ENCODE results near the gene PRR3. TPM values are rescaled to one million over a fixed set of nuclear protein-coding genes. Genes with fewer than 3 reads are reported as not detected.

Gene PRR3
- total and polyA plus RNA-seq, 2 of the 13 experiments (the other 11 are each of a cell fraction or from before 2014, with no cell fraction given): 14.6 to 21.2 TPM

GRCh38 chr6:30530014-30530413 lies 27.1 kb upstream of the PRR3 start (continued):
- TF ChIP-seq, protein P1, sequence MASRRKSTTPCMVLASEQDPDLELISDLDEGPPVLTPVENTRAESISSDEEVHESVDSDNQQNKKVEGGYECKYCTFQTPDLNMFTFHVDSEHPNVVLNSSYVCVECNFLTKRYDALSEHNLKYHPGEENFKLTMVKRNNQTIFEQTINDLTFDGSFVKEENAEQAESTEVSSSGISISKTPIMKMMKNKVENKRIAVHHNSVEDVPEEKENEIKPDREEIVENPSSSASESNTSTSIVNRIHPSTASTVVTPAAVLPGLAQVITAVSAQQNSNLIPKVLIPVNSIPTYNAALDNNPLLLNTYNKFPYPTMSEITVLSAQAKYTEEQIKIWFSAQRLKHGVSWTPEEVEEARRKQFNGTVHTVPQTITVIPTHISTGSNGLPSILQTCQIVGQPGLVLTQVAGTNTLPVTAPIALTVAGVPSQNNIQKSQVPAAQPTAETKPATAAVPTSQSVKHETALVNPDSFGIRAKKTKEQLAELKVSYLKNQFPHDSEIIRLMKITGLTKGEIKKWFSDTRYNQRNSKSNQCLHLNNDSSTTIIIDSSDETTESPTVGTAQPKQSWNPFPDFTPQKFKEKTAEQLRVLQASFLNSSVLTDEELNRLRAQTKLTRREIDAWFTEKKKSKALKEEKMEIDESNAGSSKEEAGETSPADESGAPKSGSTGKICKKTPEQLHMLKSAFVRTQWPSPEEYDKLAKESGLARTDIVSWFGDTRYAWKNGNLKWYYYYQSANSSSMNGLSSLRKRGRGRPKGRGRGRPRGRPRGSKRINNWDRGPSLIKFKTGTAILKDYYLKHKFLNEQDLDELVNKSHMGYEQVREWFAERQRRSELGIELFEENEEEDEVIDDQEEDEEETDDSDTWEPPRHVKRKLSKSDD (CRISPR knock-in tag; IDR thresholded peaks at IDR 0.05; ENCODE audit: low read depth): no peak
- TF ChIP-seq AKNA (CRISPR knock-in tag; IDR thresholded peaks at IDR 0.05; ENCODE audit: borderline replicate concordance) (no peak), KDM4B (CRISPR knock-in tag; IDR thresholded peaks at IDR 0.05) (no peak)
- TF ChIP-seq, protein P2, sequence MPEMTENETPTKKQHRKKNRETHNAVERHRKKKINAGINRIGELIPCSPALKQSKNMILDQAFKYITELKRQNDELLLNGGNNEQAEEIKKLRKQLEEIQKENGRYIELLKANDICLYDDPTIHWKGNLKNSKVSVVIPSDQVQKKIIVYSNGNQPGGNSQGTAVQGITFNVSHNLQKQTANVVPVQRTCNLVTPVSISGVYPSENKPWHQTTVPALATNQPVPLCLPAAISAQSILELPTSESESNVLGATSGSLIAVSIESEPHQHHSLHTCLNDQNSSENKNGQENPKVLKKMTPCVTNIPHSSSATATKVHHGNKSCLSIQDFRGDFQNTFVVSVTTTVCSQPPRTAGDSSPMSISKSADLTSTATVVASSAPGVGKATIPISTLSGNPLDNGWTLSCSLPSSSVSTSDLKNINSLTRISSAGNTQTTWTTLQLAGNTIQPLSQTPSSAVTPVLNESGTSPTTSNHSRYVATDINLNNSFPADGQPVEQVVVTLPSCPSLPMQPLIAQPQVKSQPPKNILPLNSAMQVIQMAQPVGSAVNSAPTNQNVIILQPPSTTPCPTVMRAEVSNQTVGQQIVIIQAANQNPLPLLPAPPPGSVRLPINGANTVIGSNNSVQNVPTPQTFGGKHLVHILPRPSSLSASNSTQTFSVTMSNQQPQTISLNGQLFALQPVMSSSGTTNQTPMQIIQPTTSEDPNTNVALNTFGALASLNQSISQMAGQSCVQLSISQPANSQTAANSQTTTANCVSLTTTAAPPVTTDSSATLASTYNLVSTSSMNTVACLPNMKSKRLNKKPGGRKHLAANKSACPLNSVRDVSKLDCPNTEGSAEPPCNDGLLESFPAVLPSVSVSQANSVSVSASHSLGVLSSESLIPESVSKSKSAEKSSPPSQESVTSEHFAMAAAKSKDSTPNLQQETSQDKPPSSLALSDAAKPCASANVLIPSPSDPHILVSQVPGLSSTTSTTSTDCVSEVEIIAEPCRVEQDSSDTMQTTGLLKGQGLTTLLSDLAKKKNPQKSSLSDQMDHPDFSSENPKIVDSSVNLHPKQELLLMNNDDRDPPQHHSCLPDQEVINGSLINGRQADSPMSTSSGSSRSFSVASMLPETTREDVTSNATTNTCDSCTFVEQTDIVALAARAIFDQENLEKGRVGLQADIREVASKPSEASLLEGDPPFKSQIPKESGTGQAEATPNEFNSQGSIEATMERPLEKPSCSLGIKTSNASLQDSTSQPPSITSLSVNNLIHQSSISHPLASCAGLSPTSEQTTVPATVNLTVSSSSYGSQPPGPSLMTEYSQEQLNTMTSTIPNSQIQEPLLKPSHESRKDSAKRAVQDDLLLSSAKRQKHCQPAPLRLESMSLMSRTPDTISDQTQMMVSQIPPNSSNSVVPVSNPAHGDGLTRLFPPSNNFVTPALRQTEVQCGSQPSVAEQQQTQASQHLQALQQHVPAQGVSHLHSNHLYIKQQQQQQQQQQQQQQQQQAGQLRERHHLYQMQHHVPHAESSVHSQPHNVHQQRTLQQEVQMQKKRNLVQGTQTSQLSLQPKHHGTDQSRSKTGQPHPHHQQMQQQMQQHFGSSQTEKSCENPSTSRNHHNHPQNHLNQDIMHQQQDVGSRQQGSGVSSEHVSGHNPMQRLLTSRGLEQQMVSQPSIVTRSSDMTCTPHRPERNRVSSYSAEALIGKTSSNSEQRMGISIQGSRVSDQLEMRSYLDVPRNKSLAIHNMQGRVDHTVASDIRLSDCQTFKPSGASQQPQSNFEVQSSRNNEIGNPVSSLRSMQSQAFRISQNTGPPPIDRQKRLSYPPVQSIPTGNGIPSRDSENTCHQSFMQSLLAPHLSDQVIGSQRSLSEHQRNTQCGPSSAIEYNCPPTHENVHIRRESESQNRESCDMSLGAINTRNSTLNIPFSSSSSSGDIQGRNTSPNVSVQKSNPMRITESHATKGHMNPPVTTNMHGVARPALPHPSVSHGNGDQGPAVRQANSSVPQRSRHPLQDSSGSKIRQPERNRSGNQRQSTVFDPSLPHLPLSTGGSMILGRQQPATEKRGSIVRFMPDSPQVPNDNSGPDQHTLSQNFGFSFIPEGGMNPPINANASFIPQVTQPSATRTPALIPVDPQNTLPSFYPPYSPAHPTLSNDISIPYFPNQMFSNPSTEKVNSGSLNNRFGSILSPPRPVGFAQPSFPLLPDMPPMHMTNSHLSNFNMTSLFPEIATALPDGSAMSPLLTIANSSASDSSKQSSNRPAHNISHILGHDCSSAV (CRISPR knock-in tag; IDR thresholded peaks at IDR 0.05; ENCODE audit: borderline replicate concordance): no peak
- TF ChIP-seq, protein P3, sequence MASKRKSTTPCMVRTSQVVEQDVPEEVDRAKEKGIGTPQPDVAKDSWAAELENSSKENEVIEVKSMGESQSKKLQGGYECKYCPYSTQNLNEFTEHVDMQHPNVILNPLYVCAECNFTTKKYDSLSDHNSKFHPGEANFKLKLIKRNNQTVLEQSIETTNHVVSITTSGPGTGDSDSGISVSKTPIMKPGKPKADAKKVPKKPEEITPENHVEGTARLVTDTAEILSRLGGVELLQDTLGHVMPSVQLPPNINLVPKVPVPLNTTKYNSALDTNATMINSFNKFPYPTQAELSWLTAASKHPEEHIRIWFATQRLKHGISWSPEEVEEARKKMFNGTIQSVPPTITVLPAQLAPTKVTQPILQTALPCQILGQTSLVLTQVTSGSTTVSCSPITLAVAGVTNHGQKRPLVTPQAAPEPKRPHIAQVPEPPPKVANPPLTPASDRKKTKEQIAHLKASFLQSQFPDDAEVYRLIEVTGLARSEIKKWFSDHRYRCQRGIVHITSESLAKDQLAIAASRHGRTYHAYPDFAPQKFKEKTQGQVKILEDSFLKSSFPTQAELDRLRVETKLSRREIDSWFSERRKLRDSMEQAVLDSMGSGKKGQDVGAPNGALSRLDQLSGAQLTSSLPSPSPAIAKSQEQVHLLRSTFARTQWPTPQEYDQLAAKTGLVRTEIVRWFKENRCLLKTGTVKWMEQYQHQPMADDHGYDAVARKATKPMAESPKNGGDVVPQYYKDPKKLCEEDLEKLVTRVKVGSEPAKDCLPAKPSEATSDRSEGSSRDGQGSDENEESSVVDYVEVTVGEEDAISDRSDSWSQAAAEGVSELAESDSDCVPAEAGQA (IDR thresholded peaks at IDR 0.05; ENCODE audit: low read depth): no peak
- TF ChIP-seq, protein P3 (CRISPR knock-in tag; IDR thresholded peaks at IDR 0.05; ENCODE audit: borderline replicate concordance): no peak
